ENCODE data around the gene CLASP1.

DNA sequence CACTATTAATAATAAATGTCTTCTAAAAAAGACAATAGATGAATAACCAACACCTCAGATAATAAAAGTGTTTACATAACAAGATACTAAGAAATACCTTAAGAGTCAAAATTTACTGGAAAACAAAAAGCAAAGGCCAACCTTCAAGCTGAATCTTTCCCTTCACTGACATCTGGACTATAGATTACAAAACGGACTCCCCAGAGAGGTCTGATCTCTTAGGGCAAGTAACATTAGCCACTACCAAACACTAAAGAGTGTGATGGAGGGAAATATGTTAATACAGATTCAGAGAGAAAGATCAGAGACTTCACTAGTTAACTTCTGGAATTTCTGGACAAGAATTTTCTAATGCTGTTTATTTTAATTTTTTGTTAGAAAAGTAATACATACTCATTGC lies 13.9 kb downstream of the CLASP1 start:
- TF ChIP-seq, protein P1, sequence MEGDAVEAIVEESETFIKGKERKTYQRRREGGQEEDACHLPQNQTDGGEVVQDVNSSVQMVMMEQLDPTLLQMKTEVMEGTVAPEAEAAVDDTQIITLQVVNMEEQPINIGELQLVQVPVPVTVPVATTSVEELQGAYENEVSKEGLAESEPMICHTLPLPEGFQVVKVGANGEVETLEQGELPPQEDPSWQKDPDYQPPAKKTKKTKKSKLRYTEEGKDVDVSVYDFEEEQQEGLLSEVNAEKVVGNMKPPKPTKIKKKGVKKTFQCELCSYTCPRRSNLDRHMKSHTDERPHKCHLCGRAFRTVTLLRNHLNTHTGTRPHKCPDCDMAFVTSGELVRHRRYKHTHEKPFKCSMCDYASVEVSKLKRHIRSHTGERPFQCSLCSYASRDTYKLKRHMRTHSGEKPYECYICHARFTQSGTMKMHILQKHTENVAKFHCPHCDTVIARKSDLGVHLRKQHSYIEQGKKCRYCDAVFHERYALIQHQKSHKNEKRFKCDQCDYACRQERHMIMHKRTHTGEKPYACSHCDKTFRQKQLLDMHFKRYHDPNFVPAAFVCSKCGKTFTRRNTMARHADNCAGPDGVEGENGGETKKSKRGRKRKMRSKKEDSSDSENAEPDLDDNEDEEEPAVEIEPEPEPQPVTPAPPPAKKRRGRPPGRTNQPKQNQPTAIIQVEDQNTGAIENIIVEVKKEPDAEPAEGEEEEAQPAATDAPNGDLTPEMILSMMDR (IDR thresholded peaks at IDR 0.05; ENCODE audit: low read depth, low read length), result no peak
- TF ChIP-seq EZH2phosphoT487 (IDR thresholded peaks at IDR 0.05; ENCODE audit: low read depth), result no peak
